ENCODE results near the gene RAB5A.

DNA sequence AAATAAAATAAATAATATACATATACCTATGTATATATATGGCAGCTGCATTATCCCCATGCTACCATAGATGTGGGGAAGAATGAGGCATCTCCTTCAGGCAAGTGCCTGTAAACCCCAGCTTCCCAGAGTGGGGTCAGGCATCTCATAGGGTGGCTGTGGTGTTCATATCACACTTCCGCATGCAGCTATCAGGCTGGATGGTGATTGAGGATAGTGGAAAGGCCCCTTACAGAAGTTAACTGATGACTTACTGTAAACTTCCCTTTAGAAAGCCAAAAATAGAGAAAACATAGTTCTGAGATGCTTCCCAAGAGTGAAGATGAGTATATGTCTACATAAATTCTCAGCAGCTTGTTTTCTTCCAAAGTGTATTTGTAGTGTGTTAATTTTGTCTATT, 68.6 kb downstream of the RAB5A start:
- TF ChIP-seq, protein P1, sequence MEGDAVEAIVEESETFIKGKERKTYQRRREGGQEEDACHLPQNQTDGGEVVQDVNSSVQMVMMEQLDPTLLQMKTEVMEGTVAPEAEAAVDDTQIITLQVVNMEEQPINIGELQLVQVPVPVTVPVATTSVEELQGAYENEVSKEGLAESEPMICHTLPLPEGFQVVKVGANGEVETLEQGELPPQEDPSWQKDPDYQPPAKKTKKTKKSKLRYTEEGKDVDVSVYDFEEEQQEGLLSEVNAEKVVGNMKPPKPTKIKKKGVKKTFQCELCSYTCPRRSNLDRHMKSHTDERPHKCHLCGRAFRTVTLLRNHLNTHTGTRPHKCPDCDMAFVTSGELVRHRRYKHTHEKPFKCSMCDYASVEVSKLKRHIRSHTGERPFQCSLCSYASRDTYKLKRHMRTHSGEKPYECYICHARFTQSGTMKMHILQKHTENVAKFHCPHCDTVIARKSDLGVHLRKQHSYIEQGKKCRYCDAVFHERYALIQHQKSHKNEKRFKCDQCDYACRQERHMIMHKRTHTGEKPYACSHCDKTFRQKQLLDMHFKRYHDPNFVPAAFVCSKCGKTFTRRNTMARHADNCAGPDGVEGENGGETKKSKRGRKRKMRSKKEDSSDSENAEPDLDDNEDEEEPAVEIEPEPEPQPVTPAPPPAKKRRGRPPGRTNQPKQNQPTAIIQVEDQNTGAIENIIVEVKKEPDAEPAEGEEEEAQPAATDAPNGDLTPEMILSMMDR (conservative IDR thresholded peaks at IDR 0.05; ENCODE audit: low read depth, low read length) = no peak
- TF ChIP-seq EZH2phosphoT487 (IDR thresholded peaks at IDR 0.05; ENCODE audit: borderline replicate concordance, low read length) = no peak

Data from PC-3 (cell line).